OCI-LY1 (cell line): Measurements from ENCODE around the gene ZNF541.
"Not testable (repeated sequence)": the region's sequence is repeated elsewhere in the genome, so short reads cannot be mapped to it uniquely, and the experiment has no call there.

Source experiments
- H2AFZ ChIP-seq: fragments of 200-600 bp; sonication (generic), shearing (Covaris generic); 2 replicates; pipeline ENCODE4 v1.6.0; 2014; ENCODE audit warnings: antibody characterized with exemption, mild to moderate bottlenecking, low read length
- H3F3A ChIP-seq: fragments of 200-600 bp; sonication (generic), shearing (Covaris generic); 2 replicates; pipeline ENCODE4 v1.6.0; 2014; ENCODE audit warnings: mild to moderate bottlenecking, antibody characterized with exemption, low read length, moderate library complexity; ENCODE audit not compliant: insufficient read depth
- H3K27ac ChIP-seq: fragments of 200-600 bp; sonication (generic); 2 replicates; pipeline ENCODE4 v1.5.1; 2014; ENCODE audit warnings: low read length, mixed run types, mild to moderate bottlenecking, low read depth; ENCODE audit not compliant: poor library complexity, severe bottlenecking
- H3K27me3 ChIP-seq: fragments of 200-600 bp; sonication (generic); 2 replicates; pipeline ENCODE4 v1.6.0; 2014; ENCODE audit warnings: antibody characterized with exemption, mild to moderate bottlenecking, low read length, moderate library complexity; ENCODE audit not compliant: insufficient read depth
- H3K36me3 ChIP-seq: fragments of 200-600 bp; sonication (generic); 2 replicates; pipeline ENCODE4 v1.6.1; 2014; ENCODE audit warnings: mild to moderate bottlenecking, antibody characterized with exemption, low read length, moderate library complexity, mixed read lengths; ENCODE audit not compliant: insufficient read depth
- H3K4me1 ChIP-seq: fragments of 200-600 bp; sonication (generic); 2 replicates; pipeline ENCODE4 v1.5.1; 2014; ENCODE audit warnings: mild to moderate bottlenecking, low read length, moderate library complexity; ENCODE audit not compliant: insufficient read depth, severe bottlenecking
- H3K4me2 ChIP-seq: fragments of 200-600 bp; sonication (generic), shearing (Covaris generic); 2 replicates; pipeline ENCODE4 v1.6.1; 2014; ENCODE audit warnings: low read length
- H3K4me3 ChIP-seq: fragments of 200-600 bp; sonication (generic); 2 replicates; pipeline ENCODE4 v1.5.1; 2014; ENCODE audit warnings: low read length, low read depth, mild to moderate bottlenecking, mixed read lengths; ENCODE audit not compliant: poor library complexity, severe bottlenecking
- H3K79me2 ChIP-seq: fragments of 200-600 bp; shearing (Covaris generic); 2 replicates; pipeline ENCODE4 v1.6.1; 2016; ENCODE audit warnings: mixed run types, low read length, mixed read lengths; ENCODE audit not compliant: insufficient read depth
- H3K9ac ChIP-seq: fragments of 200-600 bp; sonication (generic), shearing (Covaris generic); 2 replicates; pipeline ENCODE4 v1.6.1; 2014; ENCODE audit warnings: mild to moderate bottlenecking, low read length, mixed read lengths
- H3K9me2 ChIP-seq: fragments of 200-600 bp; sonication (generic), shearing (Covaris generic); 2 replicates; pipeline ENCODE4 v1.6.1; 2014; ENCODE audit warnings: low read depth, mild to moderate bottlenecking, low read length, mixed read lengths
- H3K9me3 ChIP-seq: fragments of 200-600 bp; shearing (Covaris generic); 2 replicates; pipeline ENCODE4 v1.6.1; 2014; ENCODE audit warnings: low read length, mixed read lengths
- H4K20me1 ChIP-seq: fragments of 200-600 bp; sonication (generic), shearing (Covaris generic); 2 replicates; pipeline ENCODE4 v1.6.0; 2016; ENCODE audit warnings: mild to moderate bottlenecking, low read length; ENCODE audit not compliant: insufficient read depth
- CTCF ChIP-seq: fragments of 200-600 bp; sonication (generic), shearing (Covaris generic); IDR thresholded peaks from 2 replicates; pipeline ENCODE4 v1.5.1; 2017; ENCODE audit warnings: mild to moderate bottlenecking, antibody characterized with exemption, low read length, moderate library complexity, mixed read lengths
- EZH2 ChIP-seq: fragments of 200-600 bp; sonication (generic), shearing (Covaris generic); IDR thresholded peaks from 2 replicates; pipeline ENCODE4 v1.8.0; 2017; ENCODE audit warnings: borderline replicate concordance, mixed run types, mild to moderate bottlenecking, antibody characterized with exemption, low read length, moderate library complexity, mixed read lengths

ZNF541 gene

DNA sequence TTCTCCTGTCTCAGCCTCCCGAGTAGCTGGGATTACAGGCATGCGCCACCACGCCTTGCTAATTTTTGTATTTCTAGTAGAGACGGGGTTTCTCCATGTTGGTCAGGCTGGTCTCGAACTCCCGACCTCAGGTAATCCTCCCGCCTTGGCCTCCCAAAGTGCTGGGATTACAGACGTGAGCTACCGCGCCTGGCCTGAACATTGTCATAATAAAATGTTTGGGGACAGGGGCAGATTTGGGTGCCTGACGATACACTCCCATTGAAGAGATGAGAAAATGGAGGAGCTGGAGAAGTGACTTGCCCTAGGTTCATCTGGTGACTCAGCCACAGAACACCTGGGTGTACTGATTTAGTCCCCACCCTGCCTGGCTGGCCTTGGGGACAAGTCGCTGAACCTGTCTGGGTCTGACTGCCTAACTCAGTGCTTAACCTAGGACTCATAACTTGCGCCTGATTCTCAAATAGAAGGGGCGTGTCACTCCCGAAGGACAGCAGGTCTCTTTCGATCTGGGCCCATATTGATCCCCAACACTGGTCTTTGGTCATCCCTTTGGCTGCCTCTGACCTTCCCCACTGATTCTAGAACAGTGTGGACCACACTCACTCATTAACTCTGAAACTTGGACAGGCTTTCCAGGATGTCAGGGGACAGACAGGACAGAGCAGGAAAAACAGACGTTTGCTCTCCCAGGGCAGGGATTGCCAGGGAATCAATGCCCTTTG lies 28.4 kb upstream of the ZNF541 start:
- no peak overlapping the region for H3K27ac ChIP-seq
- H3F3A ChIP-seq: 0 out of 2 replicates have a peak, but pooled peaks cover 3% of the 10 kb centered on the region
- H3K9ac ChIP-seq: peak overlapping the region; percentile 97; the same call in 1 of the 2 replicates
- peak overlapping the region; percentile 97 for H3K4me2 ChIP-seq
- no peaks in the 10 kb centered on the region for H3K79me2 ChIP-seq
- TF ChIP-seq EZH2 (no peak), CTCF (no peak)
- peak overlapping the region; percentile 80 for H3K4me3 ChIP-seq
- no peaks in the 10 kb centered on the region for H4K20me1 ChIP-seq
- no peaks in the 10 kb centered on the region for H3K27me3 ChIP-seq
- H3K36me3 ChIP-seq: no peaks in the 10 kb centered on the region
- H3K9me2 ChIP-seq: no peaks in the 10 kb centered on the region
- no peak overlapping the region for H2AFZ ChIP-seq
- H3K9me3 ChIP-seq: no peaks in the 10 kb centered on the region
- H3K4me1 ChIP-seq: peaks cover 21% of the 10 kb centered on the region

DNA sequence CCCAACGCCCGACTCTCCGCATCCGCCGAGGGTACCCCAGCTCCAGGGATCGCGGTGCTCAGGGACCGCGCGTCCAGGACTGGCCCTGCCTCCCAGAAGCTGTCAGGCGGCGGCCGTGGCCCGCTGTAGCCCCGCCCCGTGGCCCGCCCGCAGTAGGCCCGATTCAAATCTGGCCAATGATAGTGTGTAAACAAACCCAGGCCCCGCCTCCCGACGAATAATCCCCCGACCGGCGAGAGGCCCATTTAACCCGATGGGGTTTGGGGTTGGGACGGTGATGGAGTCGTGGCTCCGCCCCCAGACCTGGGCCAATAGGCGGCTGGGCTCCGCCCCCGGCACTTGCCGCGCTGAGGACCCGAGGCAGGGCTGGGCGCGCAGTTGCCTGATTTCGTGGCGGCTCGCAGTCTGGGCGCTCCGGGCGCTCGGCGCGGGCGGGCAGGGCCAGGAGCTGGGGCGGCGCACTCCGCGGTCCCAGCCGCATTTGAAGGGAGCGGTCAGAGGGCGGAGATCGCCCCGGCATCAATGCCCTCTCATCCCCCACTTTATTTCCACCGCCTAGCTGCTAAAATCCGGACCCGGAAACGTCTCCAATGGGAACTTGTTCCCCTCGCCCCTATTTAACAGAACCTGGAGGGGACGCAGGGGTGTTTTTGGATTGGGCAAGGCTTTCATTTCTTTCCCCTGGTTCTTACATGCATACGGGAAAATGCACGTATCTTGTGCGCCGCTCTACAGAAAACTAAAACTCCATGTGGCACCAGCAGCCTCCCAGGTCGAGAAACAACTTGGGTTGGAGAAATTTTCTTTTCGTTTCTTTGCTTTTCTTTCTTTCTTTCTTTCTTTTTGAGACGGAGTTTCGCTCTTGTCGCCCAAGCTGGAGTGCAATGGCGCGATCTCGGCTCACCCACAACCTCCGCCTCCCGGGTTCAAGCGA lies 27.6 kb upstream of the ZNF541 start:
- H3K9me3 ChIP-seq: no peaks in the 10 kb centered on the region
- H2AFZ ChIP-seq: peak overlapping the region; percentile 99
- H3K27ac ChIP-seq: peak overlapping the region; percentile 58
- H3K9ac ChIP-seq: peak overlapping the region; percentile 97
- TF ChIP-seq CTCF (no peak), EZH2 (no peak)
- H3K79me2 ChIP-seq: no peaks in the 10 kb centered on the region
- peak overlapping the region; percentile 97 for H3K4me2 ChIP-seq
- no peaks in the 10 kb centered on the region for H3K9me2 ChIP-seq
- H3K27me3 ChIP-seq: no peaks in the 10 kb centered on the region
- H3K36me3 ChIP-seq: no peaks in the 10 kb centered on the region
- peak overlapping the region; percentile 80 for H3K4me3 ChIP-seq
- H3K4me1 ChIP-seq: peaks cover 21% of the 10 kb centered on the region
- no peaks in the 10 kb centered on the region for H4K20me1 ChIP-seq
- H3F3A ChIP-seq: 0 out of 2 replicates have a peak, but pooled peaks cover 3% of the 10 kb centered on the region

DNA sequence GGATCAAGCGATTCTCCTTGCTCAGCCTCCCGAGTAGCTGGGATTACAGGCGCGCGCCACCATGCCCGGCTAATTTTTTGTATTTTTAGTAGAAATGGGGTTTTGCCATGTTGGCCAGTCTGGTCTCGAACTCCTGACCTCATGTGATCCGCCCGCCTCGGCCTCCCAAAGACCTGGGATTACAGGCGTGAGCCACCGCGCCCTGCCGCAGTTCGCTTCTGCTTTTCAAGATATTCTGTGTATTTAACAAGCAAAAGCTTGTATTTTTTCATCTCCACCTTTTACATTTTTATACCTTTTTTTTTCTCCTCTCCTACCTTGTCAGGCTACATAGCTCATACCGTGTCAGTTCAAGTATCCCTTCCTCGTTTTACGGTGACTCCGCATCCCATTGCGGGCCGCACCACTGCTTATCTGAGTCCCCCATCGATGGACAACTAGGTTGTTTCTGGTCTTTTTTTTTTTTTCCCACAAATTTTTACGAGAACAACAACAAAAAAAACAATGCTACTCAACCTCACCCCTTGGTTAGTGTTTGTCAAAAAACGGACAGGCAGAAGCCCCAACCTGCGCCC lies 26.8 kb upstream of the ZNF541 start:
- not testable (repeated sequence) for H4K20me1 ChIP-seq, H3F3A ChIP-seq, H3K9me2 ChIP-seq, H3K36me3 ChIP-seq, H3K27ac ChIP-seq, H3K27me3 ChIP-seq, H3K9me3 ChIP-seq, H3K79me2 ChIP-seq
- H3K4me2 ChIP-seq: peak overlapping the region; percentile 89
- peak overlapping the region; percentile 85 for H2AFZ ChIP-seq
- H3K4me1 ChIP-seq: peaks cover 21% of the 10 kb centered on the region
- H3K4me3 ChIP-seq: peak overlapping the region; percentile 80
- H3K9ac ChIP-seq: peak overlapping the region; percentile 84
